IPS DF 6.9 (cell line): ENCODE data around the gene CWC27.

Experiments
- DNase-seq: peaks from one replicate; pipeline ENCODE4 v3.0.0-alpha.2; 2013; ENCODE audit warnings: low read depth, low spot score
- H3K27ac ChIP-seq: one replicate; pipeline ENCODE4 v1.5.1; 2013; ENCODE audit warnings: low read length, control low read depth
- H3K27me3 ChIP-seq: 2 replicates; pipeline ENCODE4 v1.6.1; 2013; ENCODE audit warnings: mild to moderate bottlenecking, low read length; ENCODE audit not compliant: control insufficient read depth, insufficient read depth
- H3K36me3 ChIP-seq: 2 replicates; pipeline ENCODE4 v1.6.1; 2013; ENCODE audit warnings: low read length; ENCODE audit not compliant: control insufficient read depth, insufficient read depth
- H3K4me1 ChIP-seq: 2 replicates; pipeline ENCODE4 v1.6.1; 2013; ENCODE audit warnings: low read length; ENCODE audit not compliant: control insufficient read depth, insufficient read depth
- H3K4me3 ChIP-seq: 2 replicates; pipeline ENCODE4 v1.5.1; 2013; ENCODE audit warnings: mild to moderate bottlenecking, low read length
- H3K9me3 ChIP-seq: 2 replicates; pipeline ENCODE4 v1.6.1; 2013; ENCODE audit warnings: low read length, inconsistent platforms; ENCODE audit not compliant: control insufficient read depth, insufficient read depth
- WGBS: extraction: QIAGEN DNeasy Blood & Tissue Kit; methylation state at CpG from one replicate; pipeline ENCODE4 v1.1.7; 2013; ENCODE audit warnings: mixed read lengths, missing lambda C conversion rate; ENCODE audit not compliant: insufficient read length, insufficient coverage; 5-methylcytosine and 5-hydroxymethylcytosine counted together

Gene CWC27

GRCh38 chr5:64768358-64769312 lies at the start of gene CWC27, which contains the start of gene SREK1IP1:
Gene CWC27, plus strand, starts transcription at chr5:64768930. Its CDS starts 217 bp downstream, at chr5:64769147.
Gene SREK1IP1, minus strand, starts transcription at chr5:64768691. Its CDS starts 174 bp downstream, at chr5:64768517.
- H3K4me1 ChIP-seq: no peaks in the 10 kb centered on the region; the same call in 1 of the 2 replicates

GRCh38 chr5:64722588-64722987 lies 46.1 kb upstream of the CWC27 start:
- Histone ChIP-seq H3K4me3 (no peak overlapping the region), H3K4me1 (no peaks in the 10 kb centered on the region), H3K27ac (no peak overlapping the region), H3K27me3 (no peaks in the 10 kb centered on the region), H3K9me3 (no peaks in the 10 kb centered on the region), H3K36me3 (peaks cover 2% of the 10 kb centered on the region; the same call in 1 of the 2 replicates)
- no CpG with 5 or more reads among the region's 3 CpGs for WGBS
- no peak for DNase-seq

More at GRCh38 chr5:64768358-64769312, at the start of gene CWC27, which contains the start of gene SREK1IP1:
- Histone ChIP-seq H3K4me3 (peak within 1 kb of the TSS; percentile 99), H3K27me3 (no peaks in the 10 kb centered on the region), H3K27ac (no peak within 1 kb of the TSS), H3K36me3 (no peaks in the 10 kb centered on the region), H3K9me3 (no peaks in the 10 kb centered on the region)
- DNase-seq: peak; percentile 71
- WGBS: no CpG with 5 or more reads among the region's 48 CpGs

GRCh38 chr5:64727150-64727549 lies 41.6 kb upstream of the CWC27 start:
- no CpG with 5 or more reads among the region's 2 CpGs for WGBS
- Histone ChIP-seq H3K36me3 (peaks cover 3% of the 10 kb centered on the region; the same call in 1 of the 2 replicates), H3K27me3 (no peaks in the 10 kb centered on the region), H3K27ac (no peak overlapping the region), H3K4me1 (no peaks in the 10 kb centered on the region), H3K4me3 (no peak overlapping the region), H3K9me3 (no peaks in the 10 kb centered on the region)
- no peak for DNase-seq

GRCh38 chr5:64742411-64742810 lies 26.3 kb upstream of the CWC27 start:
- no peak overlapping the region for H3K4me3 ChIP-seq
- WGBS: no CpG with 5 or more reads among the region's 1 CpG
- no peak for DNase-seq
- H3K27me3 ChIP-seq: no peaks in the 10 kb centered on the region
- no peaks in the 10 kb centered on the region for H3K4me1 ChIP-seq
- H3K9me3 ChIP-seq: no peaks in the 10 kb centered on the region
- H3K27ac ChIP-seq: no peak overlapping the region
- no peaks in the 10 kb centered on the region; the same call in 1 of the 2 replicates for H3K36me3 ChIP-seq

GRCh38 chr5:64742821-64743220 lies 25.9 kb upstream of the CWC27 start:
- H3K27me3 ChIP-seq: no peaks in the 10 kb centered on the region
- no peak for DNase-seq
- H3K27ac ChIP-seq: no peak overlapping the region
- H3K4me3 ChIP-seq: no peak overlapping the region
- H3K9me3 ChIP-seq: no peaks in the 10 kb centered on the region
- H3K36me3 ChIP-seq: no peaks in the 10 kb centered on the region; the same call in 1 of the 2 replicates
- H3K4me1 ChIP-seq: no peaks in the 10 kb centered on the region

- no peak overlapping the region for H3K4me3 ChIP-seq
- H3K27me3 ChIP-seq: no peaks in the 10 kb centered on the region
- H3K4me1 ChIP-seq: no peaks in the 10 kb centered on the region
- no peak overlapping the region for H3K27ac ChIP-seq
- WGBS: no CpG with 5 or more reads among the region's 1 CpG
- no peaks in the 10 kb centered on the region; the same call in 1 of the 2 replicates for H3K36me3 ChIP-seq
- H3K9me3 ChIP-seq: no peaks in the 10 kb centered on the region
- DNase-seq: no peak
Measured at GRCh38 chr5:64744914-64745313, 23.8 kb upstream of the CWC27 start.

- WGBS: no CpG with 5 or more reads among the region's 1 CpG
- no peak overlapping the region for H3K4me3 ChIP-seq
- no peak for DNase-seq
- no peaks in the 10 kb centered on the region for H3K27me3 ChIP-seq
- no peak overlapping the region for H3K27ac ChIP-seq
- no peaks in the 10 kb centered on the region for H3K36me3 ChIP-seq
- H3K9me3 ChIP-seq: no peaks in the 10 kb centered on the region
- no peaks in the 10 kb centered on the region for H3K4me1 ChIP-seq
Measured at GRCh38 chr5:64746446-64746845, 22.3 kb upstream of the CWC27 start.

GRCh38 chr5:64749385-64749784 lies 19.3 kb upstream of the CWC27 start:
- DNase-seq: no peak
- H3K36me3 ChIP-seq: no peaks in the 10 kb centered on the region
- no peaks in the 10 kb centered on the region for H3K4me1 ChIP-seq
- no peaks in the 10 kb centered on the region for H3K9me3 ChIP-seq
- H3K27me3 ChIP-seq: no peaks in the 10 kb centered on the region
- H3K27ac ChIP-seq: no peak overlapping the region
- H3K4me3 ChIP-seq: no peak overlapping the region
- no CpG with 5 or more reads among the region's 4 CpGs for WGBS

GRCh38 chr5:64754066-64754465 lies 14.7 kb upstream of the CWC27 start:
- no peak for DNase-seq
- Histone ChIP-seq H3K9me3 (no peaks in the 10 kb centered on the region), H3K27me3 (no peaks in the 10 kb centered on the region), H3K4me1 (no peaks in the 10 kb centered on the region), H3K36me3 (no peaks in the 10 kb centered on the region), H3K27ac (no peak overlapping the region), H3K4me3 (no peak overlapping the region)
- no CpG with 5 or more reads among the region's 2 CpGs for WGBS

GRCh38 chr5:64758901-64759300 lies 9.8 kb upstream of the CWC27 start:
- no peaks in the 10 kb centered on the region for H3K27me3 ChIP-seq
- H3K9me3 ChIP-seq: no peaks in the 10 kb centered on the region
- no peaks in the 10 kb centered on the region for H3K4me1 ChIP-seq
- no CpG with 5 or more reads among the region's 3 CpGs for WGBS
- no peaks in the 10 kb centered on the region for H3K36me3 ChIP-seq
- H3K27ac ChIP-seq: no peak overlapping the region
- no peak overlapping the region for H3K4me3 ChIP-seq
- no peak for DNase-seq
